Measurements from ENCODE around the gene WBP4.
"Not testable (repeated sequence)": the region's sequence is repeated elsewhere in the genome, so short reads cannot be mapped to it uniquely, and the experiment has no call there.

Gene WBP4

DNA sequence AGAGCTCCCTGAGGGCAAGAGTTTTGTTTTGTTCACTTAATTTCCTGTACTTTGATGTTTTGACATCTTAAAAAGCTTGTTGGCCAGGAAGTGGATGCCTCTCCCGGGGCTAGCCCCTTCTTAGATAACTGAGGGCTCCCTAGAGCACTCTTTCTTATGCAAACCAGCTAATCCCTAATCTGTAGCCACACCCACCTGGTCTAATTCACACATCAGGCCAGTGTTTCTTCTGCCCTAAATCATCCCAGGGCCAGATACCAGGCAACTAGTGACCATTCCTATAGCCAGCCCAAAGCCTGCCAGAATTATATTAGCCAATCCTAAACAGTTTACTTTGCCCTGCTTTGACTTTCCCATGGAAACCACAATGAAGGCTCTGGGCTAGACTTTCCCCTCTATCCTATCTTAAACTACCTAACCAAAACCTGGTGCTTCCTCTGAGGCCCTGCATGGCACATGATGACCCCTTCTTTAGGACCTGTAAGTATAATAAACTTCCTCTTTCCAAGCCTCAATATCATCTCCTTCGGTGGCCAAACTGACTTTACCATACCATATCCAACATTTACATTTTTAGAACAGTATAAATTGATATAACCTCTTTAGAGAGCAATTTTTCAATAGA, 24.8 kb downstream of the WBP4 start:
- DNase-seq = no peak

DNA sequence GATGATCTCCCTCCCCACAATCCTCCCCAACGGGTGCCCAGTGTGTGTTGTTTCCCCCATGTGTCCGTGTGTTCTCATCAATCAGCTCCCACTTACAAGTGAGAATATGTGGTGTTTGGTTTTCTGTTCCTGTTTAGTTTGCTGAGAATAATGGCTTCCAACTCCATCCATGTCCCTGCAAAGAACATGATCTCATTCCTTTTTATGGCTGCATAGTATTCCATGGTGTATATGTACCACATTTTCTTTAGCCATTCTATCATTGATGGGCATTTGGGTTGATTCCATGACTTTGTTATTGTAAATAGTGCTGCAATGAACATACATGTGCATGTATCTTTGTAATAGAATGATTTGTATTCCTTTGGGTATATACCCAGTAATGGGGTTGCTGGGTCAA, 34.4 kb downstream of the WBP4 start:
- DNase-seq = not testable (repeated sequence)

DNA sequence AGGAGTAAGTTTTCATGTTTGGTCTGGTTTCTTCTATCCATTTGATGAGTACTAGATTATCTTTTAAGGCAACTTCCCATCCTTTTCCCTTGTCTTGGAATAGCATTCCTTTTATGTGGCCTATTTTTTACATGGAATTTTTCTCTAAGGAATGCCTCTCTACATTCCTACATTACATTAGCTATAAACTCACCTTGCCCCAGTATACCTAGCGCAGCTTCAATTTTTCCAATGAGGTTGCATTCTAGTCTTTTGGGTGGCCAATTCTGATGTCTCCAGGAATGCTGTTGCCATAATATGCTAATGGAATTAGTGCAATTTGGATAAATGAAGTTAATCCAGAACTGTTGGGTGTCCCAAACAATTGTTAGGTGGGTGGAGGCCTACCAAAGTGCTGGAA, 37.5 kb downstream of the WBP4 start:
- no peak for DNase-seq

DNA sequence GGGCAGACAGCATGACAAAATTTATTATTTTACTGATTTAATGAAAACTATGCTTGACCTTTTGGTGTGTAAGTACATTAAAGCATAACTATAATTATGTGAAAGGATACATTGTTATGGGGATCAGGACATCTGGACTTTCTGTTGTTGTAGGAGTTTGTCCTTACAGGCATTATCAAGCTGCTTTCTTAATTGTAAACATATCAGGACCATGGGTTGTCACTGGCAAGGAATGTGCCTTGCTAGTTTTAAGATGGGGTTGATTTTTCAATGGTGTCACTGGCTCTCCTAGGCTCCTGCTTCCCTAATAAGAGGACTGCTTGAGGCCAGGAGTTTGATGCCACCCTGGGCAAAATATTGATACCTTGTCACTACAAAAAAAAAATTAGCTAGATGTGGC, 38.7 kb downstream of the WBP4 start:
- DNase-seq = no peak

DNA sequence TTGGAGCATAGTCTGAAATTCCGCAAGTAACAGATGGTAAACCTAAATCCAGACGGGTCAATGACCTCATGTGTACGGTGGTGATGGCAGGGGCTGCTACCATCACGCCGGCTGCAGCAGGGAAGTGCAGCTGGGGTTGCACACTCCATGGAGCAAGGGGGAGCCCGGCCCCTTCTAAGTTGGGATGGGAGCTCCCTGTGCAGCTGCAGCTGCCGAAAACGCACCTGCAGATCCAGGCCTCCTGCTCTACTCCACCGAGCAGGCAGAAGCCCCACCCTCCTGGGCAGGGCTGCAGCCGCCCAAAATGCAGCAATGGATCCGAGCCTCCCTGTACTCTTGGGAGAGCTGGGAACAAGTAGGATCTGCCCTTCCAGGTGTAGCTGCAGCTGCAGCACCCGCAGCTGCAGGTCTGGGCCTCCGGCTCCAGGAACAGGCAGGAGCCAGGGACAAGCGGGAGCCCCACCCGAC, 45.8 kb downstream of the WBP4 start:
- no peak for DNase-seq

DNA sequence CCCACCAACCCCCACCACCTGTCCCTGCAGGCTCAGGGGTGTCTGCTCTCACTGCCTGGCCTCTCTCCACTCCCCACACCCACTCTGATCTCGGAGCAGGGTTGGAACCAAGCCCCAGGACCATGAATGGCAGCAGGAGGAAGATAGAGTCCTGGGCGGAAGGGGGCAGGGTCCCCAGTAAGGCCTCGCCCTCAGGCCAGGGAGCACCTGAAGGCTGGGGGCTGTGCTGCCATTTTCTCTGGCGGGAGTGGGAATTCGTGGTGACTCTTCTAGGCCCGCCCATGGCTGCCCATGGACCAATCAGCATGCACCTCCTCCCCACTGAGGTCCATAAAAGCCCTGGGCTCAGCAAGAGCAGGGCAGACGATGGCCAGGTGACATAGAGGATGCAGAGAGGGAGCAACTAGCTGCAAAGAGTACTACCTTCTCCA, 46.3 kb downstream of the WBP4 start:
- no peak for DNase-seq

DNA sequence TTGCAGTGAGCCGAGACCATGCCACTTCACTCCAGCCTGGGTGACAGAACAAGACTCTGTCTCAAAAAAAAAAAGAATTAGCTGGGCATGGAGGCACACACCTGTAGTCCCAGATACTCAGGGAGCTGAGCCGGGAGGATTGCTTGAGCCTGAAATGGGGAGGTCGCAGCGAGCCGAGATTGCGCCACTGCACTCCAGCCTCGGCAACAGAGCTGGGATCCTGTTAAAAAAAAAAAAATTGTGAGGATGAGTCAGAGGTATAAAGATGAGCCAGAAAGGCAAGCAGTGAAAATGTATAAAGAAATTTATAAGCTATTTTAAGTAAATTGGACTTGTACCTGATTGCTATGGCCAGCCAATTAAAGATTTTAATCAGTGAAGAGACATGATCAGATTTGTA, 50.1 kb downstream of the WBP4 start:
- DNase-seq = no peak

DNA sequence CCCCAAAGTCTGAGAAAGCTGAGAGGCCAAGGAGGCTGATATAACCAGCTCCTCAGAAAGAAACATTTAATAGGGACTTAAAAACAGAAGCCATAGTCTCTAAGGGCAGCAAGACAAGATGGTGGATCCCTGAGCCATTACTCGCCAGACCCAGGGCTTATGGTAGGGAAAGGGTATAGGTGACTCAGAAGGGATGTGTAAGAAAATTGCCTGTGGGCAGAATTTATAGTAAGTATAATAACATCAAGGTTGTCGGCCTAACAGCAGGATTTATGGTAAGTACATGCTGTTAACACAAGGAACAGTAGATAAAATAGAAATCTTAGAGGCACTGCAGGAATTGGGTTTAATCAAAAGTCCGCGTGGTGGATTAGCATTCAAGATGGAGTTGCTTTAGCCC, 56.6 kb downstream of the WBP4 start:
- DNase-seq = no peak

DNA sequence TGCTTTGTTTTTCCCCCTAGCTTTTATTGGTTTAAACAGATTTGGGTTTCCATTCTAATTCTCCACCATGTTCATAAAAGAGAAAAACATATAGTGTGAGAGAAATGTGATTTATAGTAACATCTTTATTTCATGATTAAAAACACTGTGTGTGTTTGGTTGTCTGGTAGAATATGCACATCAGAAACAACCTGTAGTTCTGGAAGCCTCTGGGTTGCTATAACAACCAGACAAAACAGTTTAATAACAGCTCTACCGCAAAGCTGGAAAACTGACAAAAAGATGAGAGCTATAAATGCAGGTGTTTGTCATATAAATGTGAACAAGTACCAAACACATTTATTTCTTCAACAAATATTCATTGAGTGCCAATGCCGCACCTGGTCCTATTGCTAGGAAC, 61.5 kb downstream of the WBP4 start:
- DNase-seq = no peak

DNA sequence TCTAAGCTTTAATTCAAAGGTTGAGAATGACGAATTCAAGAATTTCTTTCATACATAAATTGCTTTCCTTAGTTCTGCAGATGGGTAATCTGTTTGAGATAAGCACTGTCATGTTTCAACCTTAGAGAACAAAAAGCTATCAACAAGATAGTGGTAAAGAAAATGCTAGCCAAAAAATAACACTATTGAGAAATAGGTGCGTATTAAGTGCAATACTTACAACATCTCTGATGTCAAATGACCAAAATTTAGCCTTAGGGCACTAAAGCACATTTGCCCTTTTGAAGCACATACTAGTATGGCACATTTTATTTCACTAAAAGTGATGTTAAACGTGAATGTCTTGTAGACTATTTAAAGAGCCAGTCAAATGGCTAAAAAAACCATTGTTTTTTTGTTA, 66.4 kb downstream of the WBP4 start:
- no peak for DNase-seq

DNA sequence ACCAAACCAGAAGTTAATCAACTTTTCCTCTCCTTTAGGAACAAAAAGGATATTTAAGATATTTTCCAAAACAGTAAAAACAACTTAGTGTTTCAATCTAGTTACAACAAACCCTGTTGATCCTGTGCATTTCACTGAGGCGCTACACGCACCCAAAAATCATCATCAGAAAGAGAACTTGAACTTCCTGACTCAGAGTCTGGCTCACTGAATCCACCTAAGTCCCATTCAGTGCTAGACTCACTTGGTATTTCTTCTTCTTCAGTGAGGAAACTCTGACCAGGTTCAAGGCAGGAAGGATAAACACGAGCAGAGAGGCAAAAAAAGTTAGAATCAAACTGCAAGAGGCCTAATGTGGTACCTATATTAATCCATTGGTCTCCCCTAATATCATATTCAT, 69.0 kb downstream of the WBP4 start:
- DNase-seq = peak; percentile 7

DNA sequence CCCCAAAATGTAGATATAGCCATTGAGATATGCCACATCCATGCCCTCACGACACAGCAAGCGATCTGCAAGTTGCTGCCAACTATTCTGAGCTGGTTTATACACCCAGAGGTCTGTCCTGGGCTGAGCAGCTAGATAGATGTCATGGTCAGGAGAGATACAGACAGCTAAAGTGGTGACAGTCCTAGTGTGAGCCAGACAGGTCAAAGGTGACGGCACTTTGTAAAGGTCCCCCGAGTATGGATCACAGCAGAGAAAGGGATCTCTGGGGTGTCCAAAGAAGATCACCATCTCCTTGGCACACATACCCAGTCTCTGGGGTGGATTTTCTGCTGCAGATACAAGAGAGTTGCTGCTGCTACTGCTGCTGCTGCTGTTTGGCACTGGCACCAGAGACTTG, 69.9 kb downstream of the WBP4 start:
- not testable (repeated sequence) for DNase-seq

DNA sequence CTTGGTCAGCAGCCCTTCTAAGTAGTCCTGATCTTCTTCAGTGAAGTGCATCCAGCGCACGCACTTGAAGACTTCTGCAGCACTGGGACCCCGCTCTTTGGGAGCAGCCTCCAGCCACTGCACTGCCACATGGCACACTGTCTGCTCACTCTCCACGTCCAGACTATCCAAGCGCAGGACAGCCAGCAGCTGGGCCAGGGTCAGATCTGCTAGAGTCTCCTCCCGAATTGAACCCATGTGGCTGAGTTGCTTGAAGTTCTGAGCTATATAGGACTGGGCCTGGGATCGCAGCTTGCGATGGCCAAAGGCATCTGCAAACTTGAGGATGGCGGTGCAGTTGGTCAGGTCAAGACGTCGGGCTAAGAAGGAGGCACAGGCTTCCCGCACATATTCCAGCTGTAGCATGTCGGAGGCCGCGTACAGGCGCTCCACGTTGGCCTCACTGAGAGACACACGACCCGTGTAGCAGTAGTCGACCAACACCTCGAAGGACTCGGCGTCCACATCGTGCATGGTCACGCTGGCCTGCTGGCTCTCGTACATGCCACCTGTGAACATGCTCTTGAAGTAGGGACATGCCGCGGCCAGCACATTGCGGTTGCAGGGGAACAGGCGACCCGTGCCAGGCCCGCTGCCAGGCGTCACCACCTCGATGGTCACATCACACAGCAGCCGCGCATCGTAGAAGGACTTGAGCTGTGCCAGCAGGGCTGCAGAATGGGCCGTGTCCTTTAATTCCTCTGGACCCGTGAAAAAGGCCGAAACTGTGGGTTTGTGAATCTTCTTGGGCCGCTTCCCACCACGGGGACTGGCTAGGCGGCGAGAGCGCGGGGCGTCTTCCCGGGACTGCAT, 70.6 kb downstream of the WBP4 start:
- DNase-seq = peak; percentile 5

DNA sequence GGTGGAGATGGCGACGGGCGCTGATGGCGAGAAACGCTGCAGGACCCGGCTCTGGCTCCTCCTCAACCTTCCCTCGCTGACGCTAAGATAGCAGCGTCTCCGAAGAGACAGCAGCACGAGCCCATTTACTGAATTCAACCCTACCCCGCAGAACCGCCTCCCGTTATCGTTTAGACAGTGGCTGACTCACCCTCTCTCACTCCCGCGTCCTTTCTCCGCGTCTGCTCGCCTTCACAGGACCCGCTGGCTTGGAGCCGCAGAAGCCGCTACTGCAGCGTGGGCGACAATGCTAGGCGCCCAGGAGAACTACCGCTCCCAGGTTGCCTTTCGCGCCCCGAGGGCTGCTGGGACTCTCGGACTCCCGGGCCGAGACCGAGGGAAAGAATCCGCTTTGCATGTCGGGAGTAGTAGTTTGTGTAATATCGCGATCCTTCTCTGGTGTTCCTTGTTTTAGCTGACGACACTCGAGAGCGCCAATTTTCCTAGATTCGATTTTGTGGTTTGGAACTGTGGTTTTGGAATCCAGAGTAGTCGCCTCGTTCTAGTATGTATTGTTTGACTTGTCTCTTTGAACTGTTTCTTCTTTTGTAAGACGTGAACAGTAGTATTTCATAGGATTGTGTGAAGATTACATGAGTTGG, 71.3 kb downstream of the WBP4 start, which contains the start of gene KBTBD6:
Gene KBTBD6 (minus strand): TSS at position 291 of the 641 bp plus-strand sequence. CDS start 291 bp downstream, outside the sequence.
- peak; percentile 97 for DNase-seq

Measured in activated CD4-positive, alpha-beta T cell treated with anti-CD3 and anti-CD28 coated beads for 48 hours (primary cell).